Stimulated activated CD8-positive, alpha-beta memory T cell treated with anti-CD3 and anti-CD28 coated beads, Interleukin-15, amount 100 ng/mL, for 4 hours (primary cell): ENCODE results near the gene SLC35D2.
"Not testable (repeated sequence)": the region's sequence is repeated elsewhere in the genome, so short reads cannot be mapped to it uniquely, and the experiment has no call there.

Experiments used
- DNase-seq, 2 donors: peaks; one replicate each; pipeline ENCODE4 v3.0.0-alpha.2; 2020; ENCODE audit warnings: low read depth in 2 of 2

Gene SLC35D2

GRCh38 chr9:96317335-96317980, 66.1 kb downstream of the SLC35D2 start:
- peak; percentile 5 to 13 for DNase-seq

DNA sequence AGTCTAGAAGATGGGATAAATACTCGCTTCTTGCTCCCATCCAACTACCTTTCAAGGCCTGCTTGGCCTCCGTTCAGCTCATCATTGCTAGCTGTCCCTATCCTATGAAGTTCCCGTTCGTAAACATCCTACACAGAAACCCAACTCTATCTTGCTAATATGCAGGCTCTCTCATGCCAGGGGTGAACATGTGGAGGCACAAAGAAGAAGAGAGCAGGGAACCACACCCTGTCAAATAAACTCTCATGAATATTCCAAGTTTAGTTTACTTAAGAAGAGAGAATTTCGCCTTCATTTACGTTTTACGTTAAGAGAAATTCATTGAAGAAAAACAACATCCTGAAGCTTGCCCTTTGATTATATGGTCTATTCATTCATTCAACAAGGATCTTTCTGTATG, 73.7 kb downstream of the SLC35D2 start:
- DNase-seq: no peak

GRCh38 chr9:96306958-96307357, 76.6 kb downstream of the SLC35D2 start:
- not testable (repeated sequence) for DNase-seq

DNA sequence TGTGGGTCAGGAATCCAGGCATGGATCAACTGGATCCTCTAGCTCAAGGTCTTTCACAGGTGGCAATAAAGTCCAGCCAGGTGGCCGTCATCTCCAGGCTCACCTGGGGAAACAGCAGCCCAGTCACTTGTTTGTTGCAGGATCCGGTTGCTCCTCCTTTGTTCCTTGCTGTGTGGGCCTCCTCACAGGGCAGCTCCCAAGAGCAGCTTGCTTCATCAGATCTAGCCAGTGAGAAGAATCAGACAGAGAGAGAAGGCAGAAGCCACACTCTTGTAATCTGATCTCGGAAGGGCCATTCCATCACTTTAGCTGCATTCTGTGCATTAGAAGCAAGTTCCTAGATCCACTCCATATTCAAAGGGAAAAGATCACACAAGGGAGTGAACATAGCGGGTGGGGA, 78.3 kb downstream of the SLC35D2 start:
- no peak for DNase-seq

DNA sequence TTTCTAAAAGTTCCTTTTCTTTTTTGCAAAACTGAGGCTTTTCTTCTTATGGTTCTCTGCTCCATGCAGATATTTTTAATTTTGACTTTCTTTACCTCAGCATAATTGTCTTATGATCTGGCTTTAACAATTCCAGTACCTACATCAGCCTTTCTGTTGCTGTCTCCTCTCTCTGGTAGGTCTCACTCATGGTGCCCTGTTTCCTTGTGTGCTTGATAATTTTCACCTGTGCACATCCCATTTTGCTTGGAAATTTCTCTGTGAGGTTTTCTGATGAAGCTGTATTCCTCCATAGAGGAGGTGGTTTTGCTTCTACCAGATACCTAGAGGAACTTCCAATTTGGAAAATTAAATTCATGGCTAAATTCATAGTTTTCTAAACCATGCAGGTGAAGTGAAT, 79.3 kb downstream of the SLC35D2 start:
- DNase-seq: no peak

GRCh38 chr9:96302021-96302420, 81.5 kb downstream of the SLC35D2 start, which contains the start of gene HSD17B3:
TSS of gene HSD17B3 (minus strand) at chr9:96302176. CDS start at chr9:96302104, 72 bp downstream.
- DNase-seq: no peak

DNA sequence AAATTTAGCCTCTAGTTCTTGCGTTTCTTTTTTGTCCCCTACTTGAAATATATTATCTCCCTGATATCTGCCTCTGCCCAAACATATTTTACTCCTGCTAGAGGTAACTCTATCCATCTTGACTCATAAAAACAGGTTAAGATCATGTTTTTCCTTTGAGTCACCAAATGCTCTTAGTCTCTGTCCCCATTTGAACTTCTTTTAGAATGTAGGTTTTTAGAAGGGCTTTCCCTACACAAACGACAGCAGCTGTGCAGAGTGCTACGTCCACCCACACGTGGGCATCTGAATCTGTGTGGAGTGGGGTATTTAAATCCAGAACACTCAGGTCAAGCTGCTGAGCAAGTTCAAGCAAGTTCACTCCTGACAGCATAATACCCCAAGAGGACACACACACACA, 83.7 kb downstream of the SLC35D2 start:
- no peak for DNase-seq

DNA sequence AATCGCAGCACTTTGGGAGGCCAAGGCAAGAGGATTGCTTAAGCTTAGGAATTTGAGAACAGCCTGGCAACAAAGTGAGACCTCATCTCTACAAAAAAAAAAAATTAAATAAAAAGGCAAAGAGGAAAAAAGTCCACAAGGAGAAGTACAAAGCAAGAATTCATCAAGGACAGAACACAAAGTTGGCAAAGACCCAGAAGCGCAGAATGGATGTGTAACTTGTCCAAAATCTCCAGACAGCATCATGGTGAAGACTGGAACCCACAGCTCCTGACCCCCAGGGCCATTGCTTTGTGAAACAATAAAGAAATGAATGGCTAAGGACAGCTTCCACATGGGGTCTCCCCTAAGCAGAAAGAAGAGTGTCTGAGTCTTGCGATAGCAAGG, 89.4 kb downstream of the SLC35D2 start:
- no peak for DNase-seq

GRCh38 chr9:96293498-96294158, 89.9 kb downstream of the SLC35D2 start:
- no peak for DNase-seq

DNA sequence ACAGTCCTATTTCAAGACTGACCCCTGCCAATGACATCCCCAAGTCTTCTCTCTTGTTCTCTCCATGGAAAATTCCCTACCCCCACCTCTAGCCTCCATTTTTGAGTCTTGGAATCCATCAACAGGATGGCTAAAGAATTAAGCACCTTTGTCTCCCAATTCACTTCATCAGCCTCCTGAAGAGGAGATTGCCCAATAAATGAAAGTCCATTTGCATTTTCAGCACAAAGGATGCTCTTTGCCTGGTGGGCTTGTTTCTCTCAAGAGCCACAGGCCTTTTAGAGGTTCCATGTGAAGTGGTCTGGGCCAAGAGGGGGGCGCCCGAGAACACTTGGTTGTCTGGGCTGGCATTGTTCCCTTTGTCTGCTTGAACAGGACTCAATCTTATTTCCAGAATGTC, 94.1 kb downstream of the SLC35D2 start:
- no peak for DNase-seq

DNA sequence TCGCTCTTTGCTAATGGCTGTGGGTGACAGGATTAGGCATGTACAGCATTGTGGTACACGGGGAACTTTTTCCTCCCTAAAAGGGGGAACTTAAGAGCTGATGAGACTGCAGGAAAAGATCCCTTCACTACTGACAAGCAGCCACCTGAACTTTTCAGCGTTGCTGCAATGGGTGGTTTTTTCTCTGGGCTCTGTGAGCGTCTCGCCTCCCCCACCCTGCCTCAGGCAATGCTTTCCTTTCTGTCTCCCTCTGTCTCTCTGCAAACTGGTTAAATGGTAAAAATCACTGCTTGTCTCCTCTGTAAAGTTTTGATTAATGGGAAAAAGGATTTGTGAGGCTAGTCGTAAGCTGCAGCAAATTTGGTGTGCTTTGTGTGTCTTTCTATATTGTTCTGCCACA, 101.9 kb downstream of the SLC35D2 start:
- no peak for DNase-seq

DNA sequence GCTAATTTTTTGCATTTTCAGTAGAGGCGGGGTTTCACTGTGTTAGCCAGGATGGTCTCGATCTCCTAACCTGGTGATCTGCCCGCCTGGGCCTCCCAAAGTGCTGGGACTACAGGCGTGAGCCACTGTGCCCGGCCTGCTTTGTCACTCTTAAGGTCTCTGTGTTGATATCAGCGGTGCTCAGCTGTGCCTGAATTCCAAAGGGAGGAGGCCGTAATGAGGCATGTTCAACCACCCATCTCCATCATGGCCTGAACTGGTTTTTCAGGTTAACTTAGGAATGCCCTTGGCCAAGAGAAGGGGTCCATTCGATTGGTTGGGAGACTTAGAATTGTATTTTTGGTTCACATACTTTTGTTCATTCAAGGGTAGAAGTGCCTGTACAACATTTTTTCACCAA, 103.6 kb downstream of the SLC35D2 start:
- no peak for DNase-seq

GRCh38 chr9:96274939-96275338, 108.6 kb downstream of the SLC35D2 start:
- DNase-seq: no peak
